Subcutaneous abdominal adipose tissue (tissue), 5 donors: Measurements from ENCODE around the gene ZNF580.

Experiments
- H3K27ac ChIP-seq: one replicate; pipeline ENCODE4 v1.7.0; 2013; ENCODE audit warnings: low read depth, mild to moderate bottlenecking, inconsistent platforms, low read length, moderate library complexity
- H3K27me3 ChIP-seq, 5 donors: one replicate each; pipeline ENCODE4 v1.7.0; 2013; ENCODE audit warnings: low read length in 5 of 5, inconsistent platforms in 1 of 5; ENCODE audit not compliant: control insufficient read depth in 5 of 5, insufficient read depth in 4 of 5
- H3K36me3 ChIP-seq, 5 donors: one replicate each; pipeline ENCODE4 v1.7.0; 2013; ENCODE audit warnings: low read length in 5 of 5; ENCODE audit not compliant: control insufficient read depth in 5 of 5, insufficient read depth in 5 of 5
- H3K4me1 ChIP-seq, 5 donors: one replicate each; pipeline ENCODE4 v1.7.0; 2013; ENCODE audit warnings: low read length in 5 of 5, mild to moderate bottlenecking in 3 of 5, moderate library complexity in 1 of 5; ENCODE audit not compliant: control insufficient read depth in 5 of 5, insufficient read depth in 5 of 5
- H3K4me3 ChIP-seq, 5 donors: one replicate each; pipeline ENCODE4 v1.7.0; 2013; ENCODE audit warnings: low read length in 5 of 5, low read depth in 1 of 5
- H3K9ac ChIP-seq, 5 donors: one replicate each; pipeline ENCODE4 v1.7.0; 2013; ENCODE audit warnings: low read length in 5 of 5, mild to moderate bottlenecking in 4 of 5, moderate library complexity in 3 of 5
- H3K9me3 ChIP-seq, 5 donors: one replicate each; pipeline ENCODE4 v1.7.0; 2013; ENCODE audit warnings: low read length in 5 of 5; ENCODE audit not compliant: control insufficient read depth in 5 of 5
- donor health status: healthy.
- donor health status: healthy.
- donor health status: healthy.
- donor health status: healthy.
- donor health status: healthy.

Gene ZNF580

GRCh38 chr19:55640577-55641425 lies at the start of gene ZNF580:
Gene ZNF580, plus strand, starts transcription at chr19:55641002. Its CDS starts 1,507 bp downstream, at chr19:55642509.
- no peaks in the 10 kb centered on the region for H3K9me3 ChIP-seq
- peaks cover 0 to 14% (median 11%) of the 10 kb centered on the region in 5 donors for H3K36me3 ChIP-seq
- peaks cover 13 to 84% (median 78%) of the 10 kb centered on the region in 5 donors for H3K4me1 ChIP-seq

DNA sequence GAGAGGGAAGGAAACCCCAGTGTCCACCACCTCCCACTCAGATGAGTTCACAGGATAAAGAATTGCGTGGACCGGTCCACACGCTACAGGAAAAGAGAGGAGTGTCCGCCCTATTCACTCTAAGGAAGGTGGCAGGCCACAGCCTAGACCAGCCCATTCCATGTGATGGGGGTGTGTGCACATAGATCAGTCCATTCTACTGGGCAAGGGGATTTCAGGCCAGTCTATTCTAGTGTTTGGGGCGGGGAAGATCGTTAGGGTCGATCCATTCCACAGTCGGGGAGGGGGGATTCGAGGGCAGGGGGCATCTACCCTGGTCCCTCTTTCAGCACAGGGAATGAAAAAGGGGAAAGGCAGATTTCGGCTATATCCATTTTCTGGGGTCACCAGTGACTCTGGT lies 49.2 kb upstream of the ZNF580 start:
- H3K27me3 ChIP-seq: no peaks in the 10 kb centered on the region

More at GRCh38 chr19:55640577-55641425, at the start of gene ZNF580:
- H3K4me3 ChIP-seq: peak within 1 kb of the TSS; percentile 68 to 89 (median 76)
- H3K9ac ChIP-seq: peak within 1 kb of the TSS; percentile 48 to 89 (median 76)
- H3K27me3 ChIP-seq: no peaks in the 10 kb centered on the region
- H3K27ac ChIP-seq: peak within 1 kb of the TSS; percentile 85

GRCh38 chr19:55592391-55593090 lies 48.3 kb upstream of the ZNF580 start:
- Histone ChIP-seq H3K27ac (no peak overlapping the region), H3K4me1 (peaks cover 0 to 2% (median under 1%) of the 10 kb centered on the region in 5 donors), H3K36me3 (peaks cover 0 to 50% (median 33%) of the 10 kb centered on the region in 5 donors), H3K27me3 (no peaks in the 10 kb centered on the region), H3K9ac (no peak overlapping the region), H3K4me3 (no peak overlapping the region), H3K9me3 (no peaks in the 10 kb centered on the region)

More for the DNA sequence above, 49.2 kb upstream of the ZNF580 start:
- peaks cover 0 to 41% (median 27%) of the 10 kb centered on the region in 5 donors for H3K36me3 ChIP-seq
- H3K4me3 ChIP-seq: no peak overlapping the region
- no peak overlapping the region for H3K27ac ChIP-seq
- no peaks in the 10 kb centered on the region for H3K9me3 ChIP-seq
- peaks cover 3 to 10% (median 9%) of the 10 kb centered on the region in 5 donors for H3K4me1 ChIP-seq
- no peak overlapping the region for H3K9ac ChIP-seq

- Histone ChIP-seq H3K9ac (no peak overlapping the region), H3K27me3 (no peaks in the 10 kb centered on the region), H3K4me1 (peaks cover 0 to 2% (median under 1%) of the 10 kb centered on the region in 5 donors), H3K27ac (no peak overlapping the region), H3K4me3 (no peak overlapping the region), H3K9me3 (no peaks in the 10 kb centered on the region), H3K36me3 (peaks cover 0 to 50% (median 33%) of the 10 kb centered on the region in 5 donors)
These were observed 47.6 kb upstream of the ZNF580 start for GRCh38 chr19:55593096-55593772.

DNA sequence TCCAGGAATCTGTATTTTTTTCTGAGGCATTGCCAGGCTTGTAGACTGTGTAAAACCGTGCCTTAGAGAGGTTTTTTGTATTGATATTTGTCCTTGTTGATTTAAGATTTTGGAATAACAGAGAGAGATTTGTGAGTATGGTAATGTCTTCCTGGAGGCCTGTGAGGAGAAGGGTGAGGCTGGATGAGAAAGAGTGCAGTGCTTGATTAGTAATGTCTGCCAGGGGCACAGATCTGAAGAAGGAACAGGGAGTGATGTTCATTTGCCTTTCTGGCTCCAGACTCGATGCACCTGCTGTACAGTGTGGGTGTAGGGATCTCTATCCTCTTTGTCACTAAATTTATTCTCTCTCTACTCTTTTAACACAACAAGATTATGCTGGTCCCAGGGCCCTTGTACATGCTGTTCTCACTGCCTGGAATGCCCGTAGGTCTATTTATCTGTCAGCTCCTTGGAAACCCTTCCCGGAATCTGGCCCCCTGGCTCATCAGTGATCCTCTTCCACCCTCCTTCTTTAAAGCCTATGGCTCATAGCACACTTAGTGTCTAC lies 45.7 kb upstream of the ZNF580 start:
- H3K4me3 ChIP-seq: no peak overlapping the region

DNA sequence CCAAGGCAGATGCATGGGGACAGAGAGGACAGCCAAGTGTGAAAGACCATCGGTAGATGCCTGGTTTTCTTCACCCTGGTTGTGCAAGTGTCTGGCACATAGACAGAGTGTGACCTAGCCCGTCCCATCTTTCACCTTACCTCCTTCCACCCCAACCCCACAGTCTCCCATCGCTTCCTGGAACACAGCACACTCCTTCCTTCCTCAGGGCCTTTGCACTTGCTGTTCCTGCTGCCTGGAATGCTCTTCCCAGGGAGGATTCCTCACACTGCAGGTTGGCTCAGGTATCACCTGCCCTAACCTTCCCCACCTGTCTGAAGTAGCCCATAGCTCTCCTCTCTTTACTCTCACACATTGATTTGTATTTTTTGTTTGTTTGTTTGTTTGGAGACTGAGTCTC lies 44.5 kb upstream of the ZNF580 start:
- H3K9ac ChIP-seq: no peak overlapping the region
- H3K27ac ChIP-seq: no peak overlapping the region
- no peaks in the 10 kb centered on the region for H3K9me3 ChIP-seq
- H3K27me3 ChIP-seq: no peaks in the 10 kb centered on the region
- peaks cover 4 to 18% (median 14%) of the 10 kb centered on the region in 5 donors for H3K4me1 ChIP-seq
- H3K36me3 ChIP-seq: peaks cover 0 to 50% (median 33%) of the 10 kb centered on the region in 5 donors
- no peak overlapping the region for H3K4me3 ChIP-seq

More for the DNA sequence above, 45.7 kb upstream of the ZNF580 start:
- no peaks in the 10 kb centered on the region for H3K9me3 ChIP-seq
- no peaks in the 10 kb centered on the region for H3K27me3 ChIP-seq
- peaks cover 4 to 11% (median 6%) of the 10 kb centered on the region in 5 donors for H3K4me1 ChIP-seq
- peaks cover 0 to 50% (median 33%) of the 10 kb centered on the region in 5 donors for H3K36me3 ChIP-seq
- H3K9ac ChIP-seq: no peak overlapping the region
- no peak overlapping the region for H3K27ac ChIP-seq

- no peak overlapping the region for H3K27ac ChIP-seq
- H3K9me3 ChIP-seq: no peaks in the 10 kb centered on the region
- H3K27me3 ChIP-seq: no peaks in the 10 kb centered on the region
- peaks cover 0 to 46% (median 31%) of the 10 kb centered on the region in 5 donors for H3K36me3 ChIP-seq
- peaks cover 3 to 22% (median 15%) of the 10 kb centered on the region in 5 donors for H3K4me1 ChIP-seq
- H3K4me3 ChIP-seq: no peak overlapping the region
- no peak overlapping the region for H3K9ac ChIP-seq
These were observed 43.3 kb upstream of the ZNF580 start for GRCh38 chr19:55597501-55597921.

DNA sequence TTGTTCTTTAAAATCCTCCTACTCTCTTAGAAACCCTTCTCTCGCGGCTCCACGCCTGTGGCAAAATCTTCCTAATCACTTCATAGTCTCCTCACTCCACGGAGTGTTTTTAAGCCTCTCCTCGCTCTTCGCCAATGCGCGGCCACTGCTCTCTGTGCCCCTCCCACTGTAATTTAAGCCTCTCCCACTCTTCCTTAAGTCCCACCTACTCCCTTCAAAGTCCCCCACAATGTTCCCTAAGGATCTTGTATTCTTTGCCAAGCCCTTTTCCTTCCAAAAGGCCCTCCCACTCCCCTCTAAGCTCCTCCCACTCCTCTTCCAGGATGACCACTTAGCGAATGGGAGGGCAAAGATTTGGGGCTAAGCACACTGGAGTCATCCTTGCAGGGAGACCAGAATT lies 42.8 kb upstream of the ZNF580 start:
- H3K27me3 ChIP-seq: no peaks in the 10 kb centered on the region
- no peak overlapping the region for H3K27ac ChIP-seq
- H3K9ac ChIP-seq: no peak overlapping the region
- no peaks in the 10 kb centered on the region for H3K9me3 ChIP-seq
- H3K4me1 ChIP-seq: peaks cover 2 to 22% (median 15%) of the 10 kb centered on the region in 5 donors
- no peak overlapping the region for H3K4me3 ChIP-seq
- peaks cover 0 to 46% (median 31%) of the 10 kb centered on the region in 5 donors for H3K36me3 ChIP-seq

DNA sequence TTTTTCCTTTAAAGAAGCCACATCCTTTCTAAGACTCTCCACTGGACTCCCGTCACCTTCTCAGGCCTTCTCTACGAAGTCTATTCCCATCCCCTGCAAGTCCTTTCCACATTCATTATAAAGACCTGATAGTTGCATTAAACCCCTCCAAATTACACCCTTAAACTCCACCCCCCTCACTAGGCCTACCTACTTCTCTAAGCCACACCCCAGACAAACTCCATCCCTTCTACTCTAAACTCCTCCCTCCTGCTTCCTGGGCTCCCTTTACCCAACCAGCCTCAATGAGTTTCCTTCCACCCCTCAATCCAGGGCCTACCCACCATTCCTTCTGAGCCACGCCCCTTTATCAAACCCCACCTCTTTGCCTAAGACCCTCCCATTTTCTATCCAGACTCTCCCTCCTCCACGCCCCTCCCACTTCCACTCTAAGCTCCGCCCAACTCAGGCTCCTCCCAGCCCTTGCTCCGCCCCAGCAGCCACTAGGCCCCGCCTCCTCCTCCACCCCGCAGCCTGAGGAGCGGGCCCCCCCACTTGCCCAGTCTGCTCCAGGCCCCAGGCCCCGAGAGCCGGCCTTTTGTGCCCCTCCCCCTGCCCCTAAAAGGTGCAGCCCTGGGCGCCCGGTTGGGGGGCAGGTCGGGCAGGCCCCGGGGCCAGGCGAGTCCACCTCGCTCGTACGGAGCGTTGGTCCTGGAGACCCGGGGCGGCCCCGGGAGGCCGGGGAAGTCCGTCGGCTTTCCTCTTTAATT lies 41.9 kb upstream of the ZNF580 start:
- Histone ChIP-seq H3K27ac (peak overlapping the region; percentile 83), H3K4me3 (peak overlapping the region; percentile 49 to 99 (median 92)), H3K36me3 (peaks cover 0 to 41% (median 26%) of the 10 kb centered on the region in 5 donors), H3K4me1 (peaks cover 2 to 22% (median 15%) of the 10 kb centered on the region in 5 donors), H3K9ac (peak overlapping the region in 4 of 5 donors; percentile 53 to 93 (median 86)), H3K9me3 (no peaks in the 10 kb centered on the region), H3K27me3 (no peaks in the 10 kb centered on the region)
